22Rv1 (cell line): ENCODE measurements around the gene TNPO3.

Experiments used
- ZFX ChIP-seq: fragments of 450-650 bp; IDR thresholded peaks from 2 replicates; pipeline ENCODE4 v1.6.1; 2017; ENCODE audit warnings: antibody characterized with exemption, borderline replicate concordance
- TF ChIP-seq, protein P1 (sequence below): fragments of 450-650 bp; IDR thresholded peaks from 2 replicates; pipeline ENCODE4 v1.5.1; 2017; ENCODE audit warnings: mild to moderate bottlenecking

GRCh38 chr7:128912281-128912680 lies 142.6 kb downstream of the TNPO3 start:
- TF ChIP-seq, protein P1, sequence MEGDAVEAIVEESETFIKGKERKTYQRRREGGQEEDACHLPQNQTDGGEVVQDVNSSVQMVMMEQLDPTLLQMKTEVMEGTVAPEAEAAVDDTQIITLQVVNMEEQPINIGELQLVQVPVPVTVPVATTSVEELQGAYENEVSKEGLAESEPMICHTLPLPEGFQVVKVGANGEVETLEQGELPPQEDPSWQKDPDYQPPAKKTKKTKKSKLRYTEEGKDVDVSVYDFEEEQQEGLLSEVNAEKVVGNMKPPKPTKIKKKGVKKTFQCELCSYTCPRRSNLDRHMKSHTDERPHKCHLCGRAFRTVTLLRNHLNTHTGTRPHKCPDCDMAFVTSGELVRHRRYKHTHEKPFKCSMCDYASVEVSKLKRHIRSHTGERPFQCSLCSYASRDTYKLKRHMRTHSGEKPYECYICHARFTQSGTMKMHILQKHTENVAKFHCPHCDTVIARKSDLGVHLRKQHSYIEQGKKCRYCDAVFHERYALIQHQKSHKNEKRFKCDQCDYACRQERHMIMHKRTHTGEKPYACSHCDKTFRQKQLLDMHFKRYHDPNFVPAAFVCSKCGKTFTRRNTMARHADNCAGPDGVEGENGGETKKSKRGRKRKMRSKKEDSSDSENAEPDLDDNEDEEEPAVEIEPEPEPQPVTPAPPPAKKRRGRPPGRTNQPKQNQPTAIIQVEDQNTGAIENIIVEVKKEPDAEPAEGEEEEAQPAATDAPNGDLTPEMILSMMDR: no peak
- TF ChIP-seq ZFX: no peak
